Ovary (tissue), 9 donors: Measurements from ENCODE around the gene SLC27A5. TPM values are rescaled to one million over a fixed set of nuclear protein-coding genes. Genes with fewer than 3 reads are reported as not detected.

Experiments used
- DNase-seq, 5 donors: peaks; one replicate each; pipeline ENCODE4 v3.0.0-alpha.2; 2019 to 2020
- H3K27ac ChIP-seq, 2 donors: fragments of 200-600 bp; one replicate each; pipeline versions ENCODE4 v1.5.1 to v1.8.0; 2019 to 2022
- H3K27me3 ChIP-seq: fragments of 200-600 bp; one replicate; pipeline ENCODE4 v1.8.0; 2022
- H3K36me3 ChIP-seq: fragments of 200-600 bp; sonication (generic); one replicate; pipeline ENCODE4 v1.5.1; 2019
- H3K4me1 ChIP-seq: one replicate; pipeline ENCODE4 v1.8.1; 2013; ENCODE audit warnings: mild to moderate bottlenecking, moderate library complexity; ENCODE audit not compliant: insufficient read depth
- H3K4me3 ChIP-seq: fragments of 200-600 bp; sonication (generic); one replicate; pipeline ENCODE4 v1.5.1; 2017
- H3K9me3 ChIP-seq, 2 donors: fragments of 200-600 bp in 1 of 2; sonication (generic) in 1 of 2; one replicate each; pipeline versions ENCODE4 v1.5.1 to v1.8.1; 2013 to 2019; ENCODE audit warnings: mild to moderate bottlenecking in 1 of 2, moderate library complexity in 1 of 2
- EP300 ChIP-seq: sonication (generic); formaldehyde crosslinking; IDR thresholded peaks from one replicate; pipeline ENCODE4 v1.6.1; 2017; ENCODE audit warnings: antibody characterized with exemption
- POLR2A ChIP-seq: fragments of 450-650 bp; IDR thresholded peaks from one replicate; pipeline ENCODE4 v1.6.1; 2017; ENCODE audit warnings: antibody characterized with exemption, mild to moderate bottlenecking, moderate library complexity
- WGBS, 3 donors: extraction: QIAGEN DNeasy Blood & Tissue Kit in 1 of 3; methylation state at CpG; one replicate each; pipeline versions ENCODE4 v1.1.5 to v1.1.7; 2013 to 2017; 5-methylcytosine and 5-hydroxymethylcytosine counted together
- intact Hi-C, 4 donors: fragments of 100-400 bp; cut with DNase I; formaldehyde crosslinking; loops; one replicate each; pipeline versions ENCODE4 v1.11.0 to v1.15.1; 2022 to 2023
- polyA plus RNA-seq, 2 donors: library from polyadenylated mRNA; stranded (reverse); fragments of 200-250 nt in 1 of 2; fragments of 350-450 nt in 1 of 2; fragmentation: Illumina TruSeq in 1 of 2; extraction: RNeasy Lipid Tissue Mini Kit (QIAGEN cat#74804) in 1 of 2; gene quantifications; one replicate each; pipeline ENCODE4 v1.2.3, GENCODE V29; 2013 to 2014
- total RNA-seq, 7 donors: library from RNA; depleted of rRNA in 2 of 7; stranded (reverse); fragments of >200 nt in 2 of 7; fragmentation: NEBNext Ultra II Directional in 3 of 7; extraction: Animal tissue kit (Norgen Biotek cat#: 25700) in 3 of 7; gene quantifications; one replicate each; pipeline versions ENCODE4 v1.1.0 to v1.2.4, GENCODE V29; 2016 to 2023
- TF ChIP-seq, protein P1 (sequence below), 3 donors: fragments of 450-650 bp in 2 of 3; fragments of 200-600 bp in 1 of 3; IDR thresholded peaks; one replicate each; pipeline versions ENCODE4 v1.5.1 to v1.8.0; 2016 to 2022; ENCODE audit warnings: antibody characterized with exemption in 3 of 3, mild to moderate bottlenecking in 1 of 3
- donor health status: DM: no; HTN: no; CAD: no; lungs with moderate emphysema.
- donor health status: DM: no; HTN: no; CAD: no.
- donor health status: Bipolar disorder and iron deficiency.
- donor health status: DM: yes; HTN: yes; CAD: no.
- donor health status: DM: no; HTN: no; CAD: no.
- donor health status: DM: yes; HTN: yes; CAD: no.

SLC27A5 gene
- total and polyA plus RNA-seq, 9 donors = 0.70 to 14.8 (median 11.1) TPM

DNA sequence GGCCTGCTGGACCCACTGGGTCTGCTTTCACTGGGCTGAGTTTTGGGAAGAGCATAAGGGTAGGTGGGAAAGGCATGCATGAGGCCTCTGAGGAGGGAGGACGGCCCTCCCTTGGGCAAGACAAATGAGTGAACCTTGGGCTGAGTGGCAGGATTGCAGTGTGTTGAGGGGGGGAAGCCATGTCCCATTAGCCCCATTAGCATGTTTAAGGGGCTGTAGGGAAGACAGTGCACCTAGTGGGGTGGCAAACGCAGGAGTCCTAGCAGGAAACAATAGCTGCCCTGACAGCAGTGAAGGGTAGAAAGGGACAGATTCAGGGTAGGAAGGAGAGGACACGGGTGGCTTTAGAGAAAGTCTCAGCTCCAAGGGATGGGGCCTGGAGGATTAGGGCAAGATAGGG lies 10.9 kb upstream of the SLC27A5 start:
- no peaks in the 10 kb centered on the region for H3K27me3 ChIP-seq
- TF ChIP-seq, protein P1, sequence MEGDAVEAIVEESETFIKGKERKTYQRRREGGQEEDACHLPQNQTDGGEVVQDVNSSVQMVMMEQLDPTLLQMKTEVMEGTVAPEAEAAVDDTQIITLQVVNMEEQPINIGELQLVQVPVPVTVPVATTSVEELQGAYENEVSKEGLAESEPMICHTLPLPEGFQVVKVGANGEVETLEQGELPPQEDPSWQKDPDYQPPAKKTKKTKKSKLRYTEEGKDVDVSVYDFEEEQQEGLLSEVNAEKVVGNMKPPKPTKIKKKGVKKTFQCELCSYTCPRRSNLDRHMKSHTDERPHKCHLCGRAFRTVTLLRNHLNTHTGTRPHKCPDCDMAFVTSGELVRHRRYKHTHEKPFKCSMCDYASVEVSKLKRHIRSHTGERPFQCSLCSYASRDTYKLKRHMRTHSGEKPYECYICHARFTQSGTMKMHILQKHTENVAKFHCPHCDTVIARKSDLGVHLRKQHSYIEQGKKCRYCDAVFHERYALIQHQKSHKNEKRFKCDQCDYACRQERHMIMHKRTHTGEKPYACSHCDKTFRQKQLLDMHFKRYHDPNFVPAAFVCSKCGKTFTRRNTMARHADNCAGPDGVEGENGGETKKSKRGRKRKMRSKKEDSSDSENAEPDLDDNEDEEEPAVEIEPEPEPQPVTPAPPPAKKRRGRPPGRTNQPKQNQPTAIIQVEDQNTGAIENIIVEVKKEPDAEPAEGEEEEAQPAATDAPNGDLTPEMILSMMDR (IDR thresholded peaks at IDR 0.05) = no peak
- TF ChIP-seq POLR2A = no peak
- TF ChIP-seq EP300 = no peak
- no peaks in the 10 kb centered on the region for H3K36me3 ChIP-seq
- 75 to 80% (median 76%) methylated on average over 3 of the region's 3 CpGs for WGBS, 3 donors
- no peak for DNase-seq
- no peak overlapping the region for H3K4me3 ChIP-seq
- no peaks in the 10 kb centered on the region for H3K9me3 ChIP-seq
- H3K27ac ChIP-seq = no peak overlapping the region
- H3K4me1 ChIP-seq = peaks cover 7% of the 10 kb centered on the region
- intact Hi-C loops = no loop called here

DNA sequence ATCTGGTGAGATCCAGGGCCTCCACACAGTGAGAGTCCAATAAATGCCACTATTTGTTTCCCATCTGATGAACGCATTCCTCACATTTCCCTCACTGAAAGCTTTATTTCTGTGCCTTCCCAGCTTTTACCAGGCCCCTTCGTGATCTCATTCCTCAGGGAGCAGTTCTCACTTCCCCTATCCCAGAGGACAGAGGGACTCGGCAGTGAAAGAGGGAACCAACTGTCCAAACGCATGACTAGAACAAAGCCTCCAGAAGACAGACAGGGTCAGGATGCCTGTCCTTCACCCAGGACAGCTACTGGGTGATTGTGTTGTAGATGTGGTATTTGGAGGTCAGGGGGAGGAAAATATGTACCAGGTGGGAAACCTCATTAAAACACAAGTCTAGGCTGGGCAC lies 9.9 kb upstream of the SLC27A5 start:
- DNase-seq = no peak
- intact Hi-C loops = no loop called here
- WGBS, 3 donors = 62 to 71% (median 63%) methylated on average over 4 of the region's 4 CpGs
- Histone ChIP-seq H3K27me3 (no peaks in the 10 kb centered on the region), H3K27ac (no peak overlapping the region), H3K4me1 (peaks cover 7% of the 10 kb centered on the region), H3K36me3 (no peaks in the 10 kb centered on the region), H3K4me3 (no peak overlapping the region), H3K9me3 (no peaks in the 10 kb centered on the region)
- TF ChIP-seq EP300 (no peak), POLR2A (no peak)
- TF ChIP-seq, protein P1 (IDR thresholded peaks at IDR 0.05) = no peak

DNA sequence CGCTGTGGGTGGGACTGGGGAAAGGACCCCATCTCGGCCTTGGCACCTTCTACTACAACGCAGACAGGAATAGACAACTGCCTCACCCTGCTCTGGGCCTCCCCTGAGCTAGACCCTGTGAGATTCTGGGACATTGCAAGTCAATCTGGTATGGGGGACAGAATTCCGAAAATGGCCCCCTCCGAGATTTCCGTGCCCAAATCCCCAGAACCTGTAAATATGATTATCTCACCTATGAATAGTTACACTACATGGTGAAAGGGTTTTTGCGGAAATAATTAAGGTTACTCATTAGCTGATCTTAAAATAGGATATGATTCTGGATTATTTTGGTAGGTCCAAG lies 8.4 kb upstream of the SLC27A5 start:
- intact Hi-C loops = no loop called here
- Histone ChIP-seq H3K4me3 (peak overlapping the region; percentile 76), H3K9me3 (no peaks in the 10 kb centered on the region), H3K27ac (peak overlapping the region; percentile 43 to 86), H3K36me3 (no peaks in the 10 kb centered on the region), H3K27me3 (no peaks in the 10 kb centered on the region), H3K4me1 (peaks cover 7% of the 10 kb centered on the region)
- no peak for TF ChIP-seq EP300
- TF ChIP-seq POLR2A = no peak
- TF ChIP-seq, protein P1 (IDR thresholded peaks at IDR 0.05) = no peak
- 6% methylated on average over 7 of the region's 7 CpGs for WGBS, 3 donors
- no peak for DNase-seq

DNA sequence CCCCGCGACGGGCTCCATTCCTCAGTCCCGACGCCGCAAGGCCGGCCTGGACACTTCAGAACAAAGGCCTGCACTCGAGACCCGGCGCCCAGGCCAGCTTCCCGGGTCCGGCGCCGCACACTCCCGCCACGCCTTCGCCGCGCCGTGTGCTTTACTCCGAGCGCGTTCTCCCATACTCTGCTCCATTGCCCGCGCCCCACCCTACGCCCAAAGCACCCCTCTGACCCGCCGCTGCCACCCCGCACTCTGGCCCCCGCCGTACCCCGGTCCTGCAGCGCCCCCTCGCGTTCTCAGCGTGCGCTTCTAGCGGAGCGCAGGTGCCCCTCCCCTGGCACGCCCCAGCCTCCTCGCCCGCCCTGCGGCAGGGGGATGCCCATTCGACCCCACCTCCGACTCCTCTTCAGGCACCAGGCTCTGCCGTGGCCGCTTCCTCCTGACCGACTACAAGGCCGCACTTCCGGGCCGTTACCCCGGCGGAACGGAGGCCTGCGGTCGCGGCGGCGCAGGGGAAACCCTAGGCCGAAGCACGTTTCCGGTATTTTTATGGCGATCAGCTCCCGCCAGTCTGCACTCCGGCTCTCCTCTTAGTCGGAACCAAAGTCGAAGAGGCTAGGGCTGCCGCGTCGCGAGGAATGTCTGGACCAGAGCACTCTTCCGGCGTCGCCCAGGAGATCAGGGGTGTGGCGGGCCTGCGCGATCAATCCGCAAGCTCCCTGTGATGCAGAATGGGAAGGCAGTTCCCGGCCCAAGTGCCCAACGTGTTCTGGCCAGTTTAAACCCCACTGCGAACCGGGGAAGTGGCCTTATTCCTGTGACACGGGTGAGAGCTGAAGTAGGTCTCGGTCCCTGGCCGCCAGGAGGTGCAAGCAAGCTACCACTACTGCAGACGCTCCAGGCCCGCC lies 7.8 kb upstream of the SLC27A5 start, which contains the start of gene ZBTB45:
ZBTB45 (minus strand) TSS at position 456 of the 902 bp plus-strand sequence. CDS start 2,137 bp downstream, outside the sequence.
- H3K27me3 ChIP-seq = no peaks in the 10 kb centered on the region
- intact Hi-C loops = loop anchor here in 1 of 4 donors (1.0 kb wide), 1 partner anchor 39 kb away; the partner anchor contains the start of gene UBE2M
- H3K4me1 ChIP-seq = peaks cover 7% of the 10 kb centered on the region
- TF ChIP-seq POLR2A (peak; percentile 75), EP300 (no peak)
- TF ChIP-seq, protein P1 (IDR thresholded peaks at IDR 0.05) = peak; percentile 24 to 94 (median 89)
- peak; percentile 90 to 95 (median 92) for DNase-seq
- H3K4me3 ChIP-seq = peak within 1 kb of the TSS; percentile 76
- 0 to 1% (median 0%) methylated on average over 83 to 87 of the region's 87 CpGs for WGBS, 3 donors
- peak within 1 kb of the TSS; percentile 65 to 86 for H3K27ac ChIP-seq
- no peaks in the 10 kb centered on the region for H3K36me3 ChIP-seq
- no peaks in the 10 kb centered on the region for H3K9me3 ChIP-seq
